ENCODE results near the gene MATCAP1. TPM values are rescaled to one million over a fixed set of nuclear protein-coding genes. Genes with fewer than 3 reads are reported as not detected.
A peak's percentile ranks its signal among the peaks of the same experiment; 100 is the strongest.

MATCAP1 gene
- total and polyA plus RNA-seq, 2 of the 13 experiments (the other 11 are each of a cell fraction or from before 2014, with no cell fraction given) = 11.2 to 24.5 TPM

GRCh38 chr16:67177743-67178699, 5.7 kb downstream of the MATCAP1 start (continued):
- TF ChIP-seq ZNF580 (CRISPR knock-in tag; IDR thresholded peaks at IDR 0.05; ENCODE audit: borderline replicate concordance, low read depth) = peak; percentile 44; the same call in 1 of the 2 replicates
- TF ChIP-seq NBN (conservative IDR thresholded peaks at IDR 0.05) = no peak
- TF ChIP-seq TFE3 (CRISPR knock-in tag; IDR thresholded peaks at IDR 0.05) = no peak
- TF ChIP-seq DRAP1 (CRISPR knock-in tag; IDR thresholded peaks at IDR 0.05) = 0 out of 2 replicates have a peak, but pooled peaks have one; percentile 17
- TF ChIP-seq ZFP62 (CRISPR knock-in tag; IDR thresholded peaks at IDR 0.05) = no peak
- TF ChIP-seq PHF8 (CRISPR knock-in tag; IDR thresholded peaks at IDR 0.05) = peak; percentile 39; the same call in 1 of the 2 replicates
- TF ChIP-seq UBTF (CRISPR knock-in tag; IDR thresholded peaks at IDR 0.05) = peak; percentile 85
- 0 out of 2 replicates have a peak, but pooled peaks have one; percentile 29 for TF ChIP-seq HOXA9 (CRISPR knock-in tag; IDR thresholded peaks at IDR 0.05; ENCODE audit: borderline replicate concordance)
- peak; percentile 81 for TF ChIP-seq ZNF407 (CRISPR knock-in tag; IDR thresholded peaks at IDR 0.05; ENCODE audit: not compliant biosample characterization)
- no peak for TF ChIP-seq ZNF576 (CRISPR knock-in tag; IDR thresholded peaks at IDR 0.05)
- TF ChIP-seq PCBP2 (optimal IDR thresholded peaks at IDR 0.05; ENCODE audit: low read depth, low read length, poor library complexity, severe bottlenecking) = no peak
- no peak for TF ChIP-seq GATAD2A (CRISPR knock-in tag; IDR thresholded peaks at IDR 0.05)
- TF ChIP-seq SIN3A (IDR thresholded peaks at IDR 0.05; ENCODE audit: borderline replicate concordance, low read depth, low read length) = no peak

Data from HepG2 (cell line).